Forelimb muscle (tissue), 1 donor: ENCODE results near the gene TIMM10. TPM values are rescaled to one million over a fixed set of nuclear protein-coding genes. Genes with fewer than 3 reads are reported as not detected.

Source experiments
- DNase-seq: peaks from one replicate; pipeline ENCODE4 v3.0.0-alpha.2; 2013; ENCODE audit warnings: low read depth
- polyA plus RNA-seq: library from polyadenylated mRNA; unstranded; fragments of 120-200 nt; gene quantifications from one replicate; pipeline ENCODE4 v1.2.1, GENCODE V29; 2013; ENCODE audit not compliant: insufficient read length

The TIMM10 gene, protein sequence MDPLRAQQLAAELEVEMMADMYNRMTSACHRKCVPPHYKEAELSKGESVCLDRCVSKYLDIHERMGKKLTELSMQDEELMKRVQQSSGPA
- polyA plus RNA-seq, result 40.7 TPM

DNA sequence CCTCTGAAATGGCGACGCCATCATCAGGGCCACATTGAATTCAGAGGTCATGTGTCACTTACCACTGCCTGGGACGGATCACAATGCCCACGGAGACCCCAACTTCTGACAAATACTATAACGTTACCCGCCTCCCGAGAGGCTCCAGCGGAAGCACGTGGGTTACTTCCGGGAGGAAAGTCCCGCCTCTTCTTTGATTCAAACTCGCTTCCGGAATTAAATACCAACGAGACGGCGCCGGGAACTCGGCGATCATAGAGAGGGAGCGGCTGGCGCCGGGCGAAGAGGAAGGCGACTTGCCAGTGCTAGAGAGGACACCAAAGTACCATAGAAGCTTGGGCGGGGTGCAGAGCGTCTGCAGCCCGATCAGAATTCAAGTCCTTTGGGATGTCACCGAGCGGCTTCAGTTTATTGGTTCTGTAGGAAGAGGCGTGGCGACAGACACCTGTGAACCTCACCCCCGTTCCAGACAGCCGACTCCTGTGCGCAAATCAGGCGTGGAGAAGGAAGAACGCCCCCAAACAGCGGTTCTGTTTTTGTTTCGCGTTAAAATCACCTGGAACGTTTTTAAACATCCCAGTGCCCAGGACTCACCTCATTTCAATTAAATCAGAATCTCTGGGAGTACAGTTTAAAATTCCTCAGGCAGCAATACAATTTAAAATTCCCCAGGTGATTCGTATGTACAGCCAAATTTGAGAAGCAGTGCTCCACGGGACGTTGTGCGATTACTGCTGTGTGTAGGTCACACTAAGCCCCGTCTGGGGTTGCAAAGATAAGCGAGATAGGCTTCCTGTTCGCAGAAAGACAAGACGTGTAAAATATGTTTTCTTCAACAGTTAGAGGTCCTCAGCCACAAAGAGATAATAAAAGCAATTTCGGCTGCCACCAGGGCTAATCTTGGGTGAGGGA, at the start of gene TIMM10:
TIMM10 (minus strand) TSS at position 159 of the 912 bp plus-strand sequence. CDS start 565 bp downstream, outside the sequence.
- peak; percentile 88 for DNase-seq

DNA sequence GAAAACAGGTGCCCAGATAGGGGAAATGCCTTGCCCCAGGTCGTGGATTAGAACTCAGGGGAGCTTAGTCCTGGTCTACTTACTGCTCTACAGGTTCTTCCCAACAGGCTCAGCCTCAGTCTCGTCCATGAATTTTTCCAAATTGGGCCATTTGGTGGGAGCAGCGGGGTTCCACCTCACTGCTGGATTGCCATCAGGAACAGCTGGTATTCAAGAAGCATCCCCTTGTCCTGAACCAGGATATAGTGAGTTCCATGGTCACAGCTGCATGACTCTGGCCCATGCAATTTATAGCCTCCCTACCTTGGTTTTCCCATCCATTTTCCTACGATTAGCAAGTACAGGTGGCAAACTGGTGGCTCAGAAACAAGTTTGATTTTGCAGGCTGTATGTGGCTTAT, 43.5 kb upstream of the TIMM10 start:
- no peak for DNase-seq

DNA sequence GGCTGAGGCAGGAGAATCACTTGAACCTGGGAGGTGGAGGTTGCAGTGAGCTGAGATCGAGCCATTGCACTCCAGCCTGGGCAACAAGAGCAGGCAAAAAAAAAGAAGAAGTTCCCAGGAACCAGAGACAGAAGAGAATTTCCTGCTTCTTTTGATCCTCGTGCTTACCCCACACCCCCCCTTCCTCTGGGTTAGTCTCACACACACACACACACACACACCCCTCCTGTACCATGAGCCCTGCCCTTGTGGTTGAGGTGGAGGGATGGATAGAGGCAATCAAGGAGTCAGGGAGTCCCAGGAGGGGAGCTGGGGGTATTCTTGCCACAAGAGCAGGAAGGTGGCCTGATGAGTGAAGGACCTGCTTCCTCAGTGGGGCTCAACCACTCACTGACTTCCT, 41.1 kb upstream of the TIMM10 start:
- DNase-seq, result no peak

DNA sequence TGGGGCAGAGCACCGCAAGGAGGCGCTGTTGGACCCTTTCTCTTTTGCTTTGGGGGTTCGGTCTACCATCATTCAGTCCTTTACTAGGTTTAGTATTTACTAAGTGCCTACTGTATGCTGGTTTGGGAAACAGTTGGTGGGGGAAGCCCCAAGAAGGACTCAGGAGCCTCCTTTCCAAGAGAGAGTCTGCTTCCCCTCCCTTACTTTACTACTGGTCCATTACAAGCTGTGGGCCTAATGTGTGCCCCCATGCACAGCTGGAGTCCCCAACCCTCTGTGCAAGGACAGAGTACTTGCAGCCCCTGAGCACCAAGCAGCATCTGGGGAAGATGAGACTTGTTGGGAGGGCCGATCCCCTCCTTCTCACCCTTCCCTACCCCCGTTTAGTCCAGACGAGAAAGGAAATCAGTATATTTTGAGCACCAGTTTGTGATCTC, 37.8 kb upstream of the TIMM10 start:
- peak; percentile 51 for DNase-seq

DNA sequence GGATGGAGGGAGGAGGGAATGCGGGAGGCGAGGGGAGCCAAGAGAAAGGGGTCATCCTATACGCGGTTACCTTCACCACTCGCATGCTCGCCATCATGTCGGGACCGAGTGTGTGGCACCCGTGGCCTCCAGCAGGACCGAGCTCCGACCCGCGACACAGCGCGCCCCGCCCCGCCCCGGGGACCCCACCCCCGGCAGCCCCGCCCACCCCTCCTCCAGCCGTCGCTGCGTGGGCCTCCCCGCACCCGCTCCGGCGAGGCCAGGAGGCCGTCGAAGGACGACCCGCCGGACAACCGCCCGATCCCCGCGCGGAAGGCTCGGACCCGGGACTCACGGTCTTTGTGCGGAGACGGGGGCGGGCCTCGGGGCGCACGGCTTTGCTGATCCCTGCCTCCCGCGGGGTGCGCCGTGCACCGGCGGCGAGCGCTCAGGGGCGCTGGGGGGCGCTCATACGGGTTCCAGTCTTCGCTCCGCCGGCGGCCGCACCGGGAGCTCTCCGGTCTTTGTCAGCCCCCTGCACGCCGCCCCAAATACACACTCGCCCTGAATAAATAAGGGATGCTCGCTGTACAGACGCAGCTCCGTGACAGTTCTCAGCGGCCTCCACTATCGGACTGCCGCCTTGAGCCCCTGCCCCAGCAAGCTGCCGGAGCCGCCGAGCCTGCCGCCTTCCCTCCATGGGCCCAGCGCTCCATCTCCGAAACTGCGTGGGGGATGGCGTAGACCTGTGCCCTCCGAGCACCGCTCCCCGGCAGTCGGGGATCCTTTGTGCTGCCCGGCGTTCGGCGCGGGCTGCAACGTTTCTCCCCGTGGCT, 37.2 kb upstream of the TIMM10 start, which contains the start of gene UBE2L6:
UBE2L6 (minus strand) TSS at position 158 of the 815 bp plus-strand sequence; CDS start at position 97, 61 bp downstream.
- no peak for DNase-seq

DNA sequence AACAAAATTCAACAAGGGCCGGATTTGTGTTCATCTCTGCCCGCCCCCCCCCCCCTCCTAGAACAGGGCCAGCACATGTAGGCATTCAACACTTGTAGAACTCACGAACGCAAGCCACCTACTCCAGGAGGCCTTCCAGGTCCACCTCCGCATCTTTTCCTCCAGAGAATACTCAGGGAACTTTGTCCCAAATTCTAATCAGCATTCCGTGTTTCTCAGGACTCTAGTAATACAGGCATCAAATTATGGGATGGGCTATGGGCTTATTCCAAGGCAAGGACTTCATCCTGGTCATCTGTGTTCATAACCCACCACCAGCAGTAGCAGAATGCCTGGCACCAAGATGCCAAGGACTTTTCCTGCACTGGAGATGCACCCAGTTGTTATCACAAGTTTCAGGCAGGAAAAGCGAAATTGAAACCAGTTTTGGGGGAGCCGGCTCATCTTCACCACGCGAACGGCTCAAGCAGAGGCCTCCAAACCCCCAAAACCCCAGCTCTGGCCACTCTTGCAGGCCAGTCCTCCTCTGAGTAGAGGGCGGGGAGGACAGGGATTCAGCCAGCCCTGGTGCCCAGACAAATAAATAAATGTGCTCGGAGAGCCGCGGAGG, 36.5 kb upstream of the TIMM10 start:
- no peak for DNase-seq

GRCh38 chr11:57566005-57566904, 35.7 kb upstream of the TIMM10 start:
- DNase-seq, result peak; percentile 32

GRCh38 chr11:57562596-57562995, 32.0 kb upstream of the TIMM10 start:
- DNase-seq, result no peak

GRCh38 chr11:57560146-57560545, 29.6 kb upstream of the TIMM10 start:
- DNase-seq, result no peak

DNA sequence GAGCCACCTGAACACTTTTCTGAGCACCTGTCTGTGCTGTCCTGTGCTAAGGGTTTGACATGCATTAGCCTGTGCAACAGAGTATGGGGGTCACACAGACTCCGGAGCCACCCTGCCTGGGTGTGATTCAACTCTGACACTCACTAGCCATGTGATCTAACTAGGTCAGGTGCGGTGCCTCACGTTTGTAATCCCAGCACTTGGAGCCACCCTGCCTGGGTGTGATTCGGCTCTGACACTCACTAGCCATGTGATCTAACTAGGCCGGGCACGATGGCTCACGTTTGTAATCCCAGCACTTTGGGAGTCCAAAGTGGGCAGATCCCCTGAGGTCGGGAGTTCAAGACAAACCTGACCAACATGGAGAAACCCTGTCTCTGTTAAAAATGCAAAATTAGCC, 25.5 kb upstream of the TIMM10 start:
- no peak for DNase-seq

DNA sequence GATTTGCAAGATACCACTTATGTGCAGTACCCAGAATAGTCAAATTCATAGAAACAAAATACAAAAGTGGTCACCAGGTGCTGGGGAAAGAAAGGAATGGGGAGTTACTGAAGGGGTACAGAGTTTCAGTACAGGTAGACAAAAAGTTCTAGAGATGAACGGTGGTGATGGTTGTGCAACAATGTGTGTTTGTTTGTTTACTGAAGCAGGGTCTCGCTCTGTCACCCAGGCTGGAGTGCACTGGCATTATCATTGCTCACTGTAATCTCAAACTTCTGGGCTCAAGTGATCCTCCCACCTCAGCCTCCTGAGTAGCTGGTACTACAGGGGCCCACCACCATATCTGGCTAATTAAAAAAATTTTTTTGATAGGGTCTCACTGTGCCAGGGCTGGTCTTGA, 24.8 kb upstream of the TIMM10 start:
- no peak for DNase-seq

DNA sequence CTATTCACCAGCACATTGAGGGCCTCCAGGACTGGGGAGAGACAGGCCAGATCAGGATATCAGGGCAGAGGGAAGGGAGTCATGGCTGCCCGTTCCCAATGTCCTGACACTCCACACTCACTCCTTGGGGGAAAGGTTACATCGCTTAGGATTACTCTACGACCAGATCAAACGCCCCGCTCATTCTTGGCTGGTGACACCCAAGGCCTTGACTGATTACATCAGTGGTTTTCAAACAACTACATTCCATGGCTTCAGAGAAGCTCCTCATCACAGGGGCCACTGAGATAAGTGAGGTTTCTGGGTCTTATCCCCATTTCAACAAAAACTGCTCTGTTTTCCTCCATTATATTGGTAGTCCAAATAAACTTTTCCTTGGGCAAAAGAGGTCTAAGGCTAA, 21.9 kb upstream of the TIMM10 start:
- DNase-seq, result no peak

DNA sequence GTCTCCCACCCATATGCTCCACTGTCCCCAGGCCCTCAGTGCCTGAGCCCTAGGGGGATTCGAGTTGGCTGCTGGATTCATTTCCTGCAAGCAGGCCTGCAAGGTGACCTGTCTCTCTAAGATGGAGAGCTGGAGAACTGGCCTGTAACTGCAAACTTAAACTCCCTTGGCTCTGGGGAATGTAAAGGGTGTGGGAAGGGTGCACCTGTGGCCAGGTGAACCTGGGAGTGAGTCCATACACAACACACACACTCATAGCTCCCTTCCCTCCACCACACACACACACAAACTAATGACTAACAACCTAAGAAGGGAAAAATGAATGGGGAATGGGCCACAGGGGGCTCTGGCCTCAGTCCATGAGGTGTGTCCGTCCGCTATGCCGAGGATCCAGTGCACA, 21.4 kb upstream of the TIMM10 start:
- no peak for DNase-seq

- DNase-seq, result no peak
Observed at GRCh38 chr11:57549983-57550382, 19.4 kb upstream of the TIMM10 start.

DNA sequence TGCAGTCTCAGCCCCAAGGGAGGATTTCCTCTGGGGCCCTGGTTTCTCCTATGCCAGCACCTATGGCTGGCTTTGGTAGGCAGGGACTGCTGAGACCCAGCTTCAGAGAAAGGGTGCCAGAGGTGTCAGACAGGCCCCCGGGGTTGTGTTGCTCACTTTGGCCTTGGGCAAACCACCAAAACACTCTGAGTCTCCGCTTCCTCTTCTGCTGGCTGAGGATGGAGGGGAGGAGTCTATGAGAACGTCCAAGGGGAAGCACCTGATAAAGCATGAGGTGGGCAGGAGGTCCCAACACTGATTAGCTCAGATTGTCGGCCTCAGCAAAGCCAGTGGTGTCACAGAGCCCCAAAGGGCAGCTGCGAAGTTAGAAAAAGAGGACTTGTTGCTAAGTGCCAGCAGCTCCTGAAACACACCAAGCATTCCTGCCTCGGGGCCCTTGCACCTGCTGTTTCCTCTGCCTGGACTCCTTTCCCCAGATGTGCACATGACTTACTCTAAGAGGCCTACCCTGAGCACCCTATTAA, 17.4 kb upstream of the TIMM10 start:
- DNase-seq, result no peak

DNA sequence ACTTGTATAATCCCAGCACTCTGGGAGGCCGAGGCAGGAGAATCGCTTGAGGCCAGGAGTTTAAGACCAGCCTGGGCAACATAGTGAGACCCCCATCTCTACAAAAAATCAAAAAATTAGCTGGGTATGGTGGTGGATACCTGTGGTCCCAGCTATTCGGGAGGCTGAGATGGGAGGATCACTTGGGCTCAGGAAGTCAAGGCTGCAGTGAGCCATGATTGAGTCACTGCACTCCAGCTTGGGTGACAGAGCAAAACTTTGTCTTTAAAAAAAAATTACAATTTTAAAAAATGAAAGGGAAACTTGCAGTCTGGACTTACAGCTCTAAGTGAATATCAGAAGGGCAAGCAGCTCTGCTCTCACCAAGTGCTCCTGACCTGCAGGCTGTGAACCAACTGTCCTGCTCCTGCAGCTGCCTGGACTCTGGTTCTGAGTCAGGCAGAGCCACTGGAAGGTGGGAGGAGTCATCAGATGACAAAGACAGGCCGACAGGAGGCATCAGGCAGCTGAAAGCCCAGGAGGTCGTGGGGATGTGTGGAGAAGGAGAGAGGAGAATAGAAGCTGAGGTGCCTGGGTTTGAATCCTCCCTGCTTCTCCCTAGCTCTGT, 16.4 kb upstream of the TIMM10 start:
- no peak for DNase-seq

GRCh38 chr11:57546451-57546850, 15.9 kb upstream of the TIMM10 start:
- no peak for DNase-seq

- no peak for DNase-seq
Observed at GRCh38 chr11:57545883-57546282, 15.3 kb upstream of the TIMM10 start.

- DNase-seq, result no peak
Observed at GRCh38 chr11:57544566-57544965, 14.0 kb upstream of the TIMM10 start.

- DNase-seq, result no peak
Observed at GRCh38 chr11:57543593-57543992, 13.0 kb upstream of the TIMM10 start.
